Stimulated activated CD8-positive, alpha-beta memory T cell treated with anti-CD3 and anti-CD28 coated beads, Interleukin-7, amount 100 ng/mL, for 4 hours (primary cell): ENCODE results near the gene LIN7B.
"Not testable (repeated sequence)": the region's sequence is repeated elsewhere in the genome, so short reads cannot be mapped to it uniquely, and the experiment has no call there.

Experiments used
- DNase-seq, 2 donors: peaks; one replicate each; pipeline ENCODE4 v3.0.0-alpha.2; 2020; ENCODE audit warnings: low read depth in 2 of 2

LIN7B gene

GRCh38 chr19:49142866-49143335 lies 28.7 kb downstream of the LIN7B start:
- DNase-seq, result peak; percentile 18 to 48

GRCh38 chr19:49145573-49146407 lies 31.6 kb downstream of the LIN7B start:
- DNase-seq, result peak; percentile 48 to 49

GRCh38 chr19:49146408-49146770 lies 32.2 kb downstream of the LIN7B start:
- DNase-seq, result not testable (repeated sequence)

- no peak for DNase-seq
These were observed 34.0 kb downstream of the LIN7B start for GRCh38 chr19:49148044-49148682.

GRCh38 chr19:49148784-49149651 lies 34.8 kb downstream of the LIN7B start:
- peak; percentile 58 to 61 for DNase-seq

- DNase-seq, result no peak
These were observed 35.5 kb downstream of the LIN7B start for GRCh38 chr19:49149652-49150105.

GRCh38 chr19:49150106-49150943 lies 36.2 kb downstream of the LIN7B start:
- peak in 1 of 2 donors; percentile 17 for DNase-seq

GRCh38 chr19:49150944-49151243 lies 36.7 kb downstream of the LIN7B start:
- no peak for DNase-seq

GRCh38 chr19:49151267-49152118 lies 37.3 kb downstream of the LIN7B start:
- DNase-seq, result no peak

GRCh38 chr19:49152119-49152550 lies 38.0 kb downstream of the LIN7B start:
- DNase-seq, result no peak

GRCh38 chr19:49153167-49153809 lies 39.1 kb downstream of the LIN7B start:
- DNase-seq, result no peak

GRCh38 chr19:49154279-49154678 lies 40.1 kb downstream of the LIN7B start:
- no peak for DNase-seq

- no peak for DNase-seq
These were observed 41.0 kb downstream of the LIN7B start, which contains the start of gene HRC for GRCh38 chr19:49155005-49155819. TSS of gene HRC (minus strand) at chr19:49155396. CDS start at chr19:49155237, 159 bp downstream.

- no peak for DNase-seq
These were observed 41.7 kb downstream of the LIN7B start for GRCh38 chr19:49155820-49156346.

GRCh38 chr19:49157445-49158224 lies 43.5 kb downstream of the LIN7B start, which contains the start of gene TRPM4:
TSS of gene TRPM4 (plus strand) at chr19:49157792. CDS start at chr19:49157867, 75 bp downstream.
- no peak for DNase-seq

GRCh38 chr19:49160450-49161189 lies 46.5 kb downstream of the LIN7B start:
- DNase-seq, result no peak

- no peak for DNase-seq
These were observed 47.8 kb downstream of the LIN7B start for GRCh38 chr19:49161987-49162386.
